HCT116 (cell line): ENCODE results near the gene C6orf47.

Source experiments
- ATF3 ChIP-seq: IDR thresholded peaks from 2 replicates; pipeline ENCODE4 v1.6.1; 2012
- CTCF ChIP-seq, 3 experiments: fragments of 200-600 bp in 1 of 3; sonication (generic) in 1 of 3; IDR thresholded peaks in 2 of 3; conservative IDR thresholded peaks in 1 of 3; 2 replicates each; pipeline ENCODE4 v1.5.1; 2012 to 2017; ENCODE audit warnings: low read depth in 2 of 3, low read length in 2 of 3, antibody characterized with exemption in 1 of 3, borderline replicate concordance in 1 of 3, control low read depth in 1 of 3, mild to moderate bottlenecking in 1 of 3, mixed read lengths in 1 of 3, mixed run types in 1 of 3, moderate library complexity in 1 of 3; ENCODE audit not compliant: insufficient read depth in 1 of 3
- JUND ChIP-seq: IDR thresholded peaks from 2 replicates; pipeline ENCODE4 v1.6.1; 2012
- MAX ChIP-seq: IDR thresholded peaks from 2 replicates; pipeline ENCODE4 v1.6.1; 2012
- YY1 ChIP-seq: IDR thresholded peaks from 2 replicates; pipeline ENCODE4 v1.6.1; 2011; ENCODE audit warnings: low read length, low read depth, moderate library complexity, mild to moderate bottlenecking; ENCODE audit not compliant: insufficient replicate concordance; ENCODE audit errors: extremely low read depth
- ZNF274 ChIP-seq: fragments of 200-500 bp; sonication (Bioruptor generic); IDR thresholded peaks from 2 replicates; pipeline ENCODE4 v1.6.1; 2014; ENCODE audit warnings: mild to moderate bottlenecking, low read depth, low read length, inconsistent platforms

GRCh38 chr6:31689249-31690110 is 28.9 kb upstream of the C6orf47 start:
- TF ChIP-seq CTCF (IDR thresholded peaks at IDR 0.05 in 2 of 3, conservative IDR thresholded peaks at IDR 0.05 in 1 of 3; ENCODE audit: borderline replicate concordance in 1 of 3, insufficient read depth in 1 of 3, low read depth in 2 of 3, low read length in 2 of 3) (peak in 2 of 3 experiments; percentile 50 to 58; a peak in 4 of 6 replicates), MAX (no peak), ZNF274 (no peak), JUND (no peak), YY1 (no peak), ATF3 (no peak)
